HG03139 (cell line): ENCODE results near the gene GALNS.
"Not testable (repeated sequence)": the region's sequence is repeated elsewhere in the genome, so short reads cannot be mapped to it uniquely, and the experiment has no call there.

Experiments used
- ATAC-seq: cut with Tn5 transposase; IDR thresholded peaks from one replicate; pipeline ENCODE4 v1.9.1; 2021; ENCODE audit not compliant: unreplicated experiment

GALNS gene

GRCh38 chr16:88772871-88773811 is 83.6 kb downstream of the GALNS start:
- ATAC-seq: no peak

GRCh38 chr16:88771781-88772180 is 85.0 kb downstream of the GALNS start:
- not testable (repeated sequence) for ATAC-seq

- no peak for ATAC-seq
Measured at GRCh38 chr16:88771294-88771772, 85.4 kb downstream of the GALNS start.

- ATAC-seq: peak; percentile 44
Measured at GRCh38 chr16:88770461-88771293, 86.1 kb downstream of the GALNS start.

GRCh38 chr16:88769617-88770460 is 86.9 kb downstream of the GALNS start:
- no peak for ATAC-seq

- no peak for ATAC-seq
Measured at GRCh38 chr16:88768071-88768783, 88.5 kb downstream of the GALNS start.

GRCh38 chr16:88767546-88768070 is 89.1 kb downstream of the GALNS start:
- ATAC-seq: no peak

- no peak for ATAC-seq
Measured at GRCh38 chr16:88766975-88767374, 89.8 kb downstream of the GALNS start.

- no peak for ATAC-seq
Measured at GRCh38 chr16:88764913-88765349, 91.8 kb downstream of the GALNS start.

GRCh38 chr16:88764080-88764479 is 92.7 kb downstream of the GALNS start:
- no peak for ATAC-seq
